ENCODE measurements around the gene STAT6.

DNA sequence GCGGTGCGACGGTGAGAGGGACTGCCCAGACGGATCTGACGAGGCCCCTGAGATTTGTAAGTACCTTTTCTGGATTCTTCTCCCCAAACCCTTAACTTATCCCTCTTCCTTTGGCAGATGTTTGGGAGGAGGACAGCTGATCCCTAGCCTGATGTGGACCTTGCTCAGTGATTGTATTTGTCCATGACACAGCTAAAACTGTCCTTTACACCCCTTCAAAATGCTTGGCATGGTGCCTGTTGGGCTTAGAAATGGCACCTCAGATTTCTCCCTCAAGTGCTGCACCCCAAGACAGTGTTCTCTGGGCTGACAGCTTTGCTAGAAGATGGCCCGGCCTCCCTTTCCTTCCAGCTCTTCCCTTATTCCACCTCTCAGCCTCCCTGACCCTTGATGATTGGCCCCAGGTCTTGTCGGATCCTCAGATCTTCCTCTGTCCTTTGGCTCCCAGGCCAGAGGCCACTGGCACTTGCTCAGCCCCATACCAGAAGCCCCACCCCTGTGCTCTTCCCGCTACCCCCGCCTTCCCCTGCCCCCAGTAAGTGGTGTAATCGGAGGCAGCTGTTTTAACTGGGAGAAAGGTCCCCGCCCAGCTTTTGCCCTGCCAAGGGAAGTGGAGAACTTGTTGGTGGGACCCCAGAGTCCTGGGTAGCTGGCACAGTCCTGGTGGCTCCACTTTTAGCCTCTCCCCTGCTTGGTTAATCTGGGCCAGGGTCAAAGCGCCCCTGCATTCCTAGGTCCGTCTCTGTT is 27.5 kb upstream of the STAT6 start:
- TF ChIP-seq, protein P1, sequence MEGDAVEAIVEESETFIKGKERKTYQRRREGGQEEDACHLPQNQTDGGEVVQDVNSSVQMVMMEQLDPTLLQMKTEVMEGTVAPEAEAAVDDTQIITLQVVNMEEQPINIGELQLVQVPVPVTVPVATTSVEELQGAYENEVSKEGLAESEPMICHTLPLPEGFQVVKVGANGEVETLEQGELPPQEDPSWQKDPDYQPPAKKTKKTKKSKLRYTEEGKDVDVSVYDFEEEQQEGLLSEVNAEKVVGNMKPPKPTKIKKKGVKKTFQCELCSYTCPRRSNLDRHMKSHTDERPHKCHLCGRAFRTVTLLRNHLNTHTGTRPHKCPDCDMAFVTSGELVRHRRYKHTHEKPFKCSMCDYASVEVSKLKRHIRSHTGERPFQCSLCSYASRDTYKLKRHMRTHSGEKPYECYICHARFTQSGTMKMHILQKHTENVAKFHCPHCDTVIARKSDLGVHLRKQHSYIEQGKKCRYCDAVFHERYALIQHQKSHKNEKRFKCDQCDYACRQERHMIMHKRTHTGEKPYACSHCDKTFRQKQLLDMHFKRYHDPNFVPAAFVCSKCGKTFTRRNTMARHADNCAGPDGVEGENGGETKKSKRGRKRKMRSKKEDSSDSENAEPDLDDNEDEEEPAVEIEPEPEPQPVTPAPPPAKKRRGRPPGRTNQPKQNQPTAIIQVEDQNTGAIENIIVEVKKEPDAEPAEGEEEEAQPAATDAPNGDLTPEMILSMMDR (IDR thresholded peaks at IDR 0.05; ENCODE audit: extremely low read depth in 1 of 2, insufficient read depth in 1 of 2, low read depth in 1 of 2, low read length in 2 of 2) = no peak
- TF ChIP-seq MYC (IDR thresholded peaks at IDR 0.05; ENCODE audit: low read depth, low read length) (no peak), EZH2 (IDR thresholded peaks at IDR 0.05; ENCODE audit: borderline replicate concordance, low read depth, low read length, severe bottlenecking) (no peak)

All from endothelial cell of umbilical vein (primary cell).